Neuronal stem cell (in vitro differentiated cells): ENCODE data around the gene DCUN1D4.
A peak's percentile ranks its signal among the peaks of the same experiment; 100 is the strongest.

Source experiments
- DNase-seq: peaks from one replicate; pipeline ENCODE4 v3.0.0-alpha.2; 2013; ENCODE audit warnings: low spot score
- H2AFZ ChIP-seq: one replicate; pipeline ENCODE4 v1.6.1; 2013; ENCODE audit warnings: mild to moderate bottlenecking, low read length, inconsistent platforms
- H2AK5ac ChIP-seq: 2 replicates; pipeline ENCODE4 v1.6.1; 2013; ENCODE audit warnings: low read depth, mild to moderate bottlenecking, inconsistent platforms, low read length, moderate library complexity, mixed read lengths
- H2BK120ac ChIP-seq: 2 replicates; pipeline ENCODE4 v1.6.1; 2013; ENCODE audit warnings: low read depth, mild to moderate bottlenecking, inconsistent platforms, low read length, moderate library complexity, mixed read lengths
- H2BK12ac ChIP-seq: one replicate; pipeline ENCODE4 v1.6.1; 2013; ENCODE audit warnings: low read length, inconsistent platforms
- H2BK15ac ChIP-seq: 2 replicates; pipeline ENCODE4 v1.6.1; 2013; ENCODE audit warnings: mild to moderate bottlenecking, low read length, inconsistent platforms, mixed read lengths
- H2BK5ac ChIP-seq: one replicate; pipeline ENCODE4 v1.6.1; 2013; ENCODE audit warnings: inconsistent platforms, mild to moderate bottlenecking, low read length, moderate library complexity
- H3K14ac ChIP-seq: one replicate; pipeline ENCODE4 v1.6.1; 2013; ENCODE audit warnings: low read length, inconsistent platforms
- H3K18ac ChIP-seq: 2 replicates; pipeline ENCODE4 v1.6.1; 2013; ENCODE audit warnings: low read length, inconsistent platforms
- H3K23ac ChIP-seq: 2 replicates; pipeline ENCODE4 v1.6.1; 2013; ENCODE audit warnings: low read depth, mild to moderate bottlenecking, mixed read lengths, low read length, inconsistent platforms; ENCODE audit not compliant: poor library complexity
- H3K27ac ChIP-seq: replicated peaks from 3 replicates; pipeline ENCODE4 v1.5.1; 2013; ENCODE audit warnings: low read length, inconsistent platforms
- H3K27me3 ChIP-seq, 3 experiments: 2 replicates each; pipeline ENCODE4 v1.6.1; 2013; ENCODE audit warnings: low read length in 3 of 3, mild to moderate bottlenecking in 2 of 3, inconsistent platforms in 1 of 3, low read depth in 1 of 3, mixed read lengths in 1 of 3, moderate library complexity in 1 of 3; ENCODE audit not compliant: control insufficient read depth in 3 of 3, insufficient read depth in 3 of 3
- H3K36me3 ChIP-seq, 2 donors: replicated peaks in 1 of 2; 2 replicates each; pipeline ENCODE4 v1.6.1; 2013; ENCODE audit warnings: low read length in 2 of 2; ENCODE audit not compliant: control insufficient read depth in 2 of 2, insufficient read depth in 2 of 2
- H3K4ac ChIP-seq: 2 replicates; pipeline ENCODE4 v1.6.1; 2013; ENCODE audit warnings: inconsistent platforms, mild to moderate bottlenecking, low read length, moderate library complexity
- H3K4me1 ChIP-seq, 2 donors: 1 replicate in 1 of 2; 2 replicates in 1 of 2; pipeline ENCODE4 v1.6.1; 2013; ENCODE audit warnings: low read length in 2 of 2, low read depth in 1 of 2; ENCODE audit not compliant: control insufficient read depth in 2 of 2, insufficient read depth in 1 of 2
- H3K4me2 ChIP-seq: one replicate; pipeline ENCODE4 v1.6.1; 2013; ENCODE audit warnings: mild to moderate bottlenecking, low read length, inconsistent platforms; ENCODE audit not compliant: insufficient read depth, poor library complexity, severe bottlenecking
- H3K4me3 ChIP-seq, 2 donors: 2 replicates each; pipeline ENCODE4 v1.5.1; 2013; ENCODE audit warnings: low read length in 2 of 2, mild to moderate bottlenecking in 2 of 2, inconsistent platforms in 1 of 2, moderate library complexity in 1 of 2
- H3K79me1 ChIP-seq: one replicate; pipeline ENCODE4 v1.6.1; 2013; ENCODE audit warnings: low read depth, mild to moderate bottlenecking, inconsistent platforms, low read length, moderate library complexity
- H3K9ac ChIP-seq: one replicate; pipeline ENCODE4 v1.6.1; 2013; ENCODE audit warnings: mild to moderate bottlenecking, low read depth, low read length, inconsistent platforms; ENCODE audit not compliant: poor library complexity
- H3K9me3 ChIP-seq, 2 donors: replicated peaks in 1 of 2; 2 replicates each; pipeline versions ENCODE3 to v1.6.1; 2013; ENCODE audit warnings: low read length in 2 of 2, mild to moderate bottlenecking in 2 of 2, inconsistent platforms in 1 of 2, low read depth in 1 of 2, mixed read lengths in 1 of 2, moderate library complexity in 1 of 2; ENCODE audit not compliant: control insufficient read depth in 2 of 2, insufficient read depth in 1 of 2
- H4K8ac ChIP-seq: one replicate; pipeline ENCODE4 v1.6.1; 2013; ENCODE audit warnings: low read depth, mild to moderate bottlenecking, inconsistent platforms, low read length, moderate library complexity
- H4K91ac ChIP-seq: one replicate; pipeline ENCODE4 v1.6.1; 2013; ENCODE audit warnings: low read length, low read depth, mild to moderate bottlenecking, inconsistent platforms; ENCODE audit not compliant: poor library complexity
- WGBS, 2 donors: extraction: QIAGEN DNeasy Blood & Tissue Kit; methylation state at CpG; one replicate each; pipeline ENCODE4 v1.1.7; 2013; ENCODE audit warnings: missing lambda C conversion rate in 2 of 2, mixed read lengths in 1 of 2; ENCODE audit not compliant: insufficient read length in 2 of 2, insufficient replicate concordance in 1 of 2; ENCODE audit errors: extremely low coverage in 2 of 2; 5-methylcytosine and 5-hydroxymethylcytosine counted together

DCUN1D4 gene

DNA sequence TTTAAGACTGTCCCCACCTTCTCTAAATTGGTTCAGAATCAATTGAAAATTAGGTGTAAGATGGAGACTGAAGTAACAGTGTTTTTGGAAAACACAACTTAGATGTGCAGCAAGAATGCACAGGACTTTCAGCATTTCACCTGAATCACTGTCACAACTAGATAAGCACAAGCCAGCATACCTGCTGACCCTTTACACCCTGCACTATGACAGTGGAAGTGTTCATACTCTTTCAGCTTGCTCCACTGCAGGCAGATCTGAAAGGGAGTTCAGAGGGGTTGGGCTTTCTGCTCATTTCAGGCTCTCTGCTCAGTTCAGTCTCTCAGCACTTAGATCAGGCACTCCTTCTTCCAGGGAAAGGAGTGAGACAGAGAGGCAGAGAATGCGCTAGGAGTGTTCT lies 22.8 kb downstream of the DCUN1D4 start:
- Histone ChIP-seq H3K4ac (no peak overlapping the region), H3K4me2 (no peak overlapping the region), H2AFZ (no peak overlapping the region), H3K4me3 (no peak overlapping the region), H3K27me3 (no peaks in the 10 kb centered on the region), H3K4me1 (peaks cover 0 to 4% of the 10 kb centered on the region in 2 donors), H2BK15ac (no peak overlapping the region), H2AK5ac (no peak overlapping the region), H2BK5ac (no peak overlapping the region), H3K27ac (no peak overlapping the region), H3K9ac (no peak overlapping the region), H3K14ac (no peak overlapping the region), H3K23ac (no peak overlapping the region), H2BK12ac (no peak overlapping the region), H2BK120ac (no peak overlapping the region), H3K79me1 (peaks cover 5% of the 10 kb centered on the region), H4K8ac (no peak overlapping the region), H3K18ac (no peak overlapping the region), H3K36me3 (peaks cover 29 to 78% of the 10 kb centered on the region in 2 donors), H3K9me3 (peaks cover 2 to 3% of the 10 kb centered on the region in 2 donors), H4K91ac (no peak overlapping the region)
- WGBS, 2 donors, result no CpG with 5 or more reads among the region's 1 CpG
- no peak for DNase-seq

DNA sequence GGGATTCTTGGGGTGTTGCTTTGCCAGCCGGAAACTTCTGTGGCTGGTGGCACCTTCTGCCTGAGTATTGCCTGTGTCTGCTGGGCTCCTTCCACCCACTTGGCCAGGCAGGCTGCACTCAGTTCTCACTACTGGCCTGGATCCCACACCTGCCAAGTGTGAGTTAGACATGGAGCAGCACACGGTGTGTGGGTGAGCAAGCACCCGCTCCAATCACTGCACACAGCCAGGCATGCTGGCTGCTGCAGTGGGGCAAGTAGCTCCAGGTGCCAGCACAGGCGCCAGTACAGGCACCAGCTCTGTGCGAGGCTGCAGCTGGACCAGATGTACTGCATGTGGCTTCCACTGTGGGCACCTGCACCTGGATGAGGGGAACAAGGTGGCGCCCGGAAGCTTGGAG lies 23.9 kb downstream of the DCUN1D4 start:
- Histone ChIP-seq H3K79me1 (peaks cover 5% of the 10 kb centered on the region), H2BK12ac (no peak overlapping the region), H3K36me3 (peaks cover 31 to 87% of the 10 kb centered on the region in 2 donors), H3K14ac (peak overlapping the region; percentile 47), H3K4me1 (peaks cover 0 to 2% of the 10 kb centered on the region in 2 donors), H3K9ac (no peak overlapping the region), H2BK120ac (no peak overlapping the region), H3K4me2 (no peak overlapping the region), H3K18ac (no peak overlapping the region), H3K4me3 (no peak overlapping the region), H3K4ac (no peak overlapping the region), H3K27ac (no peak overlapping the region), H3K9me3 (peaks cover 2 to 3% of the 10 kb centered on the region in 2 donors), H3K27me3 (no peaks in the 10 kb centered on the region), H4K8ac (no peak overlapping the region), H2AFZ (no peak overlapping the region), H3K23ac (peak overlapping the region; percentile 69), H2BK5ac (no peak overlapping the region), H2BK15ac (no peak overlapping the region), H4K91ac (no peak overlapping the region), H2AK5ac (no peak overlapping the region)
- no peak for DNase-seq
- WGBS, 2 donors, result no CpG with 5 or more reads among the region's 7 CpGs

DNA sequence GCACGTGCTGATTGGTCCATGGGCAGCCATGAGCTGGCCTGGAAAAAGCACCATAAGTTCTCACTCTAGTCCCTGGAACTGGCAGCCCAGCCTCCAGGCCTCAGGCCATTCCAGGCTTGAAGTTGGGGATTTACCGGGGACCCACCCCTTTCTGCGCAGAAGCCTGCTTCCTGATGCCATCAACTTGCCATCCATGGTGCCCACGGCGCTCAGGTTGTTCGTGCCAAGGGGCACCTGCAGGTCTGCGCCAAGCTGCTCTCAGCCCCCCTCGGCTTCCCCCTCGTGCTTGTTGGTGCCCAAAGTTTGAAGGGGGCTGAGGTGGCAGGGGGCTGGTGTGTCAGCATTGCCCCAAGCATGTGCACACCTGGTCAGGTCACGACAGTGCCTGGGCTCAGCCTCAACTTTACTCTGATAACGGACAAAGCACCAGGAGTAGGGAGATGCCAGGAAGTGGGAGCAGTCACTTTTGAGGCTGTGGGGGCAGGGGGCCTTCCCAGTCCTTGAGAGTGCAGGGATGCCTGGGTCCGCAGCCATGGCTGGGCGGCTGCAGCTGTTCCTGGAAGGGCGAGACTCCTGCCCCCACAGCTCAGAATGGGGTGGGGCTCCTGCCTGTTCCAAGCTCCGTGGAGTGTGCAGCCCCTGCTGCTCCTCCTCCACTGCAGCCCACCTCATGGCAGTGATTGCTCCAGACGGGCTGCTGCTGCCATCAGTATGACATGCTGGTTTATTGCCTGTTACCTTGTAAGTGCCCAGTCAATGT lies 24.9 kb downstream of the DCUN1D4 start:
- H3K4me3 ChIP-seq, result no peak overlapping the region
- no peak overlapping the region for H4K91ac ChIP-seq
- DNase-seq, result no peak
- H2BK15ac ChIP-seq, result no peak overlapping the region
- no peak overlapping the region for H4K8ac ChIP-seq
- no peak overlapping the region for H2AK5ac ChIP-seq
- no peak overlapping the region for H3K14ac ChIP-seq
- peaks cover 3% of the 10 kb centered on the region for H3K79me1 ChIP-seq
- H3K23ac ChIP-seq, result no peak overlapping the region
- no peaks in the 10 kb centered on the region for H3K4me1 ChIP-seq
- WGBS, 2 donors, result no CpG with 5 or more reads among the region's 16 CpGs
- no peak overlapping the region for H2AFZ ChIP-seq
- peak overlapping the region; percentile 51 for H3K9ac ChIP-seq
- no peak overlapping the region for H3K27ac ChIP-seq
- peaks cover 39 to 91% of the 10 kb centered on the region in 2 donors for H3K36me3 ChIP-seq
- H2BK120ac ChIP-seq, result no peak overlapping the region
- no peak overlapping the region for H3K4ac ChIP-seq
- H3K27me3 ChIP-seq, result no peaks in the 10 kb centered on the region
- peak overlapping the region; percentile 76 for H2BK5ac ChIP-seq
- no peak overlapping the region for H2BK12ac ChIP-seq
- H3K4me2 ChIP-seq, result no peak overlapping the region
- H3K18ac ChIP-seq, result no peak overlapping the region
- peaks cover 2 to 3% of the 10 kb centered on the region in 2 donors for H3K9me3 ChIP-seq

DNA sequence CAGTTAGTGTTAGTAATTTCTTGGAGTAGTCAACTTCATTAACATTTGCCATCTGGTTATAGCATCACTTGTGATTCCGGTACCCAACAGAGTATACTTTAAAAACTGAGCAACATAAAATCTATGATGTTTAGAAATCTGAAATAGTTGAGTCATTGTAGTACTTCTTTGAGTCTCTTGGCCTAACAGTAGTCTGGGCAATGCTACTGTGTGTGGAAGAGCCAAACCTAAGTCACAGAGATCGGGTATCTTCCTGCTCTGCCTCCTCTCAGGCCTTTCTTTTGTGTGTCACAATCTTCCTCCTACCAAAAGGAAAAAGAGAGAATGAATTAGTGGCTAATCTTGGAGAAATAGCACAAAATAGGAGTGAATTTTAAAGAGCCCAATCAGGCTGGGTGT lies 25.5 kb downstream of the DCUN1D4 start:
- no peak overlapping the region for H3K14ac ChIP-seq
- no peak overlapping the region for H2BK5ac ChIP-seq
- H3K9me3 ChIP-seq, result peaks cover 2 to 3% of the 10 kb centered on the region in 2 donors
- H3K4ac ChIP-seq, result no peak overlapping the region
- no peak overlapping the region for H2BK120ac ChIP-seq
- no peak for DNase-seq
- H3K4me3 ChIP-seq, result no peak overlapping the region
- peaks cover 3% of the 10 kb centered on the region for H3K79me1 ChIP-seq
- no peak overlapping the region for H2AFZ ChIP-seq
- H3K9ac ChIP-seq, result no peak overlapping the region
- H3K36me3 ChIP-seq, result peaks cover 42 to 93% of the 10 kb centered on the region in 2 donors
- H3K27ac ChIP-seq, result no peak overlapping the region
- no peaks in the 10 kb centered on the region for H3K4me1 ChIP-seq
- no peak overlapping the region for H2BK15ac ChIP-seq
- no peak overlapping the region for H3K18ac ChIP-seq
- WGBS, 2 donors, result no CpG with 5 or more reads among the region's 2 CpGs
- H2AK5ac ChIP-seq, result no peak overlapping the region
- H3K23ac ChIP-seq, result no peak overlapping the region
- H4K8ac ChIP-seq, result no peak overlapping the region
- no peaks in the 10 kb centered on the region for H3K27me3 ChIP-seq
- no peak overlapping the region for H3K4me2 ChIP-seq
- no peak overlapping the region for H4K91ac ChIP-seq
- H2BK12ac ChIP-seq, result no peak overlapping the region
